HG02759 (cell line): ENCODE data around the gene TTC22.
"Not testable (repeated sequence)": the region's sequence is repeated elsewhere in the genome, so short reads cannot be mapped to it uniquely, and the experiment has no call there.

Experiments
- ATAC-seq: cut with Tn5 transposase; IDR thresholded peaks from one replicate; pipeline ENCODE4 v1.9.1; 2021; ENCODE audit warnings: mild to moderate bottlenecking, moderate library complexity; ENCODE audit not compliant: unreplicated experiment

Gene TTC22

DNA sequence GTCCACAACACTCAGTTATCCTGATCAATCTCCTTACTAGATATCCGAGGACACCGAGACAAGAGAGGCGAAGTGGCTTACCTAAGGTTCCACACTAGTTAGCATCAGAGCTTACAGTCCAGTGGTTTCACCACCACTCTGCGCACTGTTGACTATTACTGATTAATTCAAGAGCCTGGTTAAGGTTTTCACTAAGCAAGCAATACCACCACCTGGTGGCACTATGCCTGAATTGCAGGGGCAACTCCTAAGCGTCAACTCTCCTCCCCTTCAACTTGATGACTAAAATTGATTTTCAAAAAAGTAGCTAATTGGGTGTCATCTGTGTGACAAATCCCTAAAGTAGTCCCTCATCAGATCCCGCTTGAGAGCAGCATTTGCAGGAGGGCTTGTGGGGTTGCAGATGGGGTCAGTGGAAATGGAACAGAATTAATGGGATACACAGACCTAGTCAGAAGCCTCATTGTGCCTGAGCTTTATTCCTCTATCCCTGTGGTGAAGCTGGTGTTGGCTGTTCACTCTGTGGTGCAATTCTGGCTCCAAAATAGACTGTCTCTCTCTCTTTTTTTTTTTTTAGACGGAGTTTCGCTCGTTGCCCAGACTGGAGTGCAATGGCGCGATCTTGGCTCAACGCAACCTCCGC lies 9.1 kb downstream of the TTC22 start:
- ATAC-seq, result no peak

DNA sequence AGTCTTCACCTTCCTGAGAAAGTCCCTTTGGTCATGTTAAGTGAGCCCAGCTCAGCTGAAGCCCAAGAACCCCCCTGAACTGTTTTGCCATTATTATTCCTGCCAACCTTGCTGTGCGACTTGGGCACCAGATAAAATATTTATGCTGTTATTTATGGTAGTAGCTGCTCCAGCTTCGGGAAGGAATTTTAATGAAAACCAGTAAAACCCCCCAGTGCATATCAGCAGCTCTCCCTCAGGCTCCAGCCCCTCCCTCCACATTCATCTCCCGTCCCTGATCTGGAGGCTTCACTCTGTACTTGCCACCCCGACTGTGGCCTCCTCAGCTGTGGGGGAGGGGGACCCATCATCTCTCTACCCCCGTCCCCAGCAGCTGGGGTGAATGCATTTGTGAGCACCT lies 12.7 kb downstream of the TTC22 start:
- ATAC-seq, result no peak

GRCh38 chr1:54787604-54788003 lies 13.5 kb downstream of the TTC22 start:
- ATAC-seq, result no peak

DNA sequence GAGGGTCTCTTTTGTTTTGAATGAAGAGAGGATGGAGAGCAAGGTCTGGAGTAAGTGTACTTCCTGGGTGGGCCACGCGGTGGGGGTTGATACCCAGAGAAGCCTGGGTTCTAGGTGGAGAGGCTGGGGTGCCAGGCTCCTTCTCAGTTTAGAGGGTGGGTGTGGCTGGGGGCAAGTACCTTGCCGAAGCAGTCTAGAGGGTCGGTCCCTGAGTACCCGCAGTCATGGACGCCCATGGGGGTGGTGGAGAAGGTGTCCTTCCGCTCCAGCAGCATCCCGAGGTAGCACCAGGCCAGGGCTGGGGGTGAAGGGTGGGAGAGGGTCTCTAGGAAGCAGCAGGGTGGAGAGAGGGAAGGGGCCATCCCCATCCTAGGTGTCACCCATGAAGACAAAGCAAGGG lies 14.3 kb downstream of the TTC22 start:
- ATAC-seq, result no peak

DNA sequence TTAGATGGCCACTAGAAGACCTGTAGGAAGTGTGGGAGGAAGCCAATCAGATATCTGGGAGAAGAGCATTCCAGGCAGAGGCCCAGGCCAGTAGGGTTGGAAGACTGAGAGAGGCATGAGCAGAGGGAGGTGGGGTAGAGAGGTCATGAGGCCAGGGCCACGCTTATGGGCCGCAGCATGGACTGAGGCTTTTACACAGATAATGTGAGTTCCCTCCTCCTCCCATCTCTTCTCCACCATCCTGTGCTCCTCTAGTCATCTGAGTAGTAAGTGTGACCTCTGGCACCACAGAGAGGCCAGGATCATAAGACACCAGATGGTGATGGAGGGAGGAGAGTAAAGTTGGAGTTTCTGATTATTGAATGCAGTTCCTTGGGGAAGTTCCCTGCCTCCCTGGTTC lies 17.1 kb downstream of the TTC22 start:
- no peak for ATAC-seq

DNA sequence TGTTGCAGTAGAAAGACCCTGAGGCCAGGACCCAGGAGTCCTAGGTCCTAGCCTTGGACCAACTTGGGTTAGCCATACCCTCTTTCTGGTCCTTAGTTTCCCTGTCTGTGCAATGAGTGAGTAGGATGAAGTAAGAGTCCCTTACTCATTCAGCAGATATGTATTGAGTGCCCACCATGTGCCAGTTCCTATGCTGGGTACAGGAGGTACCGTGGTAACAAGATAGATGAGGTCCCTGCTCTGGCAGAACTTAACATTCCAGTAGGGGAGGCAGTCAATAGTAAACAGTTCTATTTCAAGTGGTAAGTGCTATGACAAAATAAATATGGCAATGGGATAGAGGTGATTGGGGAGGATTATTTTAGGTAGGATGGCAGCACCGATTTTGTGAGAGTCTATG lies 18.5 kb downstream of the TTC22 start:
- ATAC-seq, result no peak

DNA sequence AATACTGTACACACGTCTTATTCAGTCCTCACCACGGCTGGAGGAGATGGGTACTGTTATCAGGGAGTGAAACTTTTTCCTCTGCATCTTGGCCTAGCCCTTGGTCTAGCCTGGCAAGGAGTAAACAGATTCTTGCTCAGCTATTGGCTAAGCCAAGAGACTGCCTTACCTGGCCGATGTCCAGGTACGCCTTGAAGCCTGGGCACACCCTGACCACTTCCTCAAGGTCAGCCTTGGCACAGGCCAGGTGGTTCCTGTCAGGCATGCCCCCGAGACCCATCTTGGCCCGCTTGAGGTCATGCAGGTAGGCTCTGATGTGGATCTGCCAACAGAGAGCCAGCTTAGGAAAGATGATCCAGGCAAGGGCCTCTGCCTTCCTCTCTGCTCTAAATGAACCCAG lies 19.0 kb downstream of the TTC22 start:
- ATAC-seq, result no peak

GRCh38 chr1:54781023-54781723 lies 19.9 kb downstream of the TTC22 start:
- no peak for ATAC-seq

- no peak for ATAC-seq
These were observed 23.7 kb downstream of the TTC22 start for GRCh38 chr1:54777431-54777830.

- no peak for ATAC-seq
These were observed 24.1 kb downstream of the TTC22 start for GRCh38 chr1:54777011-54777410.

- ATAC-seq, result not testable (repeated sequence)
These were observed 25.0 kb downstream of the TTC22 start for GRCh38 chr1:54775828-54776721.

DNA sequence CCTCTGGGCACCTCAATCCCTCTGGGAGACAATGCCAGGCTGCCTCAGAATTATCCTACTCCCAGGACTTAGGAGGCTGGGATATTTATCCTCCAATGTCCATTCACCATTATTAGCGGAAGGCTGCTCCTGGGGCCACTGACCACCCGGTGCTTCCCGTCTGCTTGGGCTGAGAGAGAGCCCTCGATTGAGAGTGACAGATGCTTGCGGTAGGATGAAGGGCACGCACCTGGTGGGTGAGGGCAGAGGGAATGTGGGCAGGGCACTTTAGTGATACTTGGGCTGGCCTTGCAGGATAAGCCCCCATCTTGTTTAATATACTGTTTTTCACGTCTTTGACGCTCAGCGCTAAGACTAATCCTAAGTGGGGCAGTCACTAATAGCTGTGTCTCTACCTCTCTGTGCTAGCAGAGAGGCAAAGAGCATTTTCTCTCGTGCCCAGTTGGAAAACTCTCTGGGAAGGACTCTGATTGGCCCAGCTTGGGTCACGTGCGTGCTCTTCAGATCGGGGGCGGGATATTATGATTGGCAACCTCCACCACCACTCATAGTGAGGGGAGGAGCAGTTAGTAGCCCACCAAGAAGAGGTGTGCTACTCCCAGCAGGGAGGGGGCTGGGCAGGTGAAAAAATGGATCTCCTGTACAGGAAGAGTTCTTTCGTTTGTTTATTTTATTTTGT lies 26.2 kb downstream of the TTC22 start:
- ATAC-seq, result no peak

- no peak for ATAC-seq
These were observed 28.2 kb downstream of the TTC22 start for GRCh38 chr1:54772951-54773350.

GRCh38 chr1:54768093-54768492 lies 33.0 kb downstream of the TTC22 start:
- no peak for ATAC-seq

DNA sequence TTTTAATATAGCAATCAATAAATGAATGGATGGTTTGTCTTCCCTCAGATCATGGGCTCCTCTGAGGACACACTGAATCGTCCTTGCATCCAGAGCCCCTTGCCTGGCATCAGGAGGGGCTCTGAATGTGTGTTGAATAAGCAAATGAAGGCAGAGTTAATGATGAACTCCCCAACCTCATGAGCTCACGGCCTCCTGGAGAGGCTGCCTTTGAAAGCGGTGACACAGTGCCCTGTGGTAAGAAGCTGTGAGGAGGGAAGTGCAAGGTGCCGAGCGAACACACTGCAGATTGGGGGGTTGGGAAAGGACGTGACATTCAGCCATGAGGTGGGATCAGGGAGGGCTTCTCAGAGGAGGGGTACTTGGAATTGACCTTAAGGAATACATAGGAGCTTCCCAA lies 33.6 kb downstream of the TTC22 start:
- no peak for ATAC-seq

DNA sequence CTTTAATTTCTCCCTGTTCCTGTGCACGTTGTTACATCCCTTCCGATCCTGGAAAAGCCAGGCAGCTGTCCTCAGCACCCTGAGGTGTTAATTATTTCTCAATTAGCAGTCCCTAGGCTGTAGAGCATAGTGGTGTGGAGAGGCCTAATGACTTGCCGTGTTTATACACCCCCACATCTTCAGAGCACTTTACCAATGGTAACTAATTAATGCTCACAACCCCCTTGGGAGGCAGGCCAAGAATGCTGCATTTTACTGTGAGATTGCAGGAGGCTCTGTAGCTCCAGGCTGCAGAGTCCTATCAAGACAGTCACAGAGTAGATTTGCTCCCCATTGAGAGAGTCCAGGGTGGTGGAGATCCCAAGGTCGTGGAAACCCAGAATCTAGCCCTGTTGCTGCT lies 34.4 kb downstream of the TTC22 start:
- no peak for ATAC-seq

DNA sequence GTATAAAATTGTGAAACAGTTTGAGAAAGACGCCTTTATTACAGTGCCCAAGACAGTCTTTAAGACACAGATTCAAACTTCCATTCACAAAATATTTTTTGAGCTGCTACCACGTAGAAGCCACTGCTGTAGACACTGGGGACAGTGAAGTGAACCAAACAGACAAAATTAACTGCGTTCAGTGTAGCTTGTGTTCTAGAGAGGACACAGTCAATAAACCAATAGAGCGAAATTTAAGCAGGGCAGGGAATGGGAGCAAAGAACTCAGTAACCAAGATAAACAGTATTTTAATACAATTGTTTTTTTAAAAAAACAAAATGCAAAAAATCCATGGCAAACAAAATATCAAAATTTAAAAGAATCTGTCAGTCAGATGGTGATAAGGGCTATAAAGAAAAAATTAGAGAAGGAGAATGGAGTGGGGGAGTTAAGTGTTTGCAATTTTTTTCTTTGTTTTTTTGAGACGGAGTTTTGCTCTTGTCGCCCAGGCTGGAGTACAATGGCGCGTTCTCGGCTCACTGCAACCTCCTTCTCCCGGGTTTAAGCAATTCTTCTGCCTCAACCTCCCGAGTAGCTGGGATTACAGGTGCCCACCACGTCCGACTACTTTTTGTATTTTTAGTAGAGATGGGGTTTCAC lies 36.1 kb downstream of the TTC22 start:
- ATAC-seq, result peak; percentile 17

DNA sequence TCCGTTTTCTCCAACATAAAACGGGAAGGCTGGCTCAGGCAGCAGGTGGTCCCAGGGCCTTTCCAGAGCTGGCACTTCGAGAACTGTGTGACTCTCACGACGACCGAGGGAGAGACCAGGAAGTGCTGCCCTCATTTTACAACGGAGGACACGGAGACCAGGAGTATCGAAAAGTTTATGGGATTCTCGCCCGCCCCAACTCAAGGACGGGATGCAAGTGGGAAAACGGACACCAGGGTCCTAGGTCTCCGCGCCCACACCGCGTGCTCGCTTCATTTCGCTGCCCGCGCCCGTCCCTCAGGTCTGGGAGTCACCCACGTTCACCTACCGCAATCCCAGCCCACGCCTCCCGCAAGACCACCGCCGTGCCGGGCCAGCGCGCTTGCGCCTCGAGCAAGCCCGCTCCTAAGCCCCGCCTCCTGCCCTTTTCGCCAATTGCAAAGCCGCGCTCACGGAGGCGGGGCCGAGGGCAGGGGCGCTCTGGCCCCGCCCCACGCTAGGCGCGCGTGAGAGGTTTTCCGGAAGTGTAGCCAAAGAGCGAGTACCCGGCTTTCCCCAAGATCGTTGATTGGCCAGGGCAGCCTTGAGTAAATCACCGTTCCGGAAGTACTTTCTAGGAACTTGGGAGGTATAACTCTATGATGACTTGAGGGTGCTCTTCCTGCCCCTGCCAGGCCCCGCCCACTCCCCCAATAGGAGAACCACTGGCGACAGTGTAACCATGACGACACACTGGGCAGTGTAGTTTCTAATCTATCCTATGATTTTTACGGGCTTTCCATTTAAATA lies 36.8 kb downstream of the TTC22 start, which contains the start of gene PARS2:
PARS2 (minus strand) TSS at position 391 of the 789 bp plus-strand sequence. CDS start 5,362 bp downstream, outside the sequence.
- peak; percentile 97 for ATAC-seq

DNA sequence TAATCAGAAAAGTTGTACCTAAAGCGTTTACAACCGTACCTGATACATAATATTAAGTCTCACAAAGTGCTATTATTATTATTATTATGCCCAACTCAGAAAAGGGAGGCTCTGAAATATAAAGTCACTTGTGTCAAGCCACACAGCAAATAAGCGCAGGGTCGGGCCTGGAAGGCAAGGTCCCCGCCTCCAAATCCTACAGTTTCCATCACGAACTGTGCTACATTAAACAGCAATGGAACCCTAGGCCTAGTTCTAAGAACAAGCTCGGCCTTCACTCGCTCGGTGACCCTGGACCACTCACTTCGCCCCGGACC lies 37.3 kb downstream of the TTC22 start:
- no peak for ATAC-seq
